GM19035 (cell line): Measurements from ENCODE around the gene NR3C1.

Experiments used
- ATAC-seq: cut with Tn5 transposase; IDR thresholded peaks from one replicate; pipeline ENCODE4 v1.9.1; 2021; ENCODE audit not compliant: unreplicated experiment

Gene NR3C1

DNA sequence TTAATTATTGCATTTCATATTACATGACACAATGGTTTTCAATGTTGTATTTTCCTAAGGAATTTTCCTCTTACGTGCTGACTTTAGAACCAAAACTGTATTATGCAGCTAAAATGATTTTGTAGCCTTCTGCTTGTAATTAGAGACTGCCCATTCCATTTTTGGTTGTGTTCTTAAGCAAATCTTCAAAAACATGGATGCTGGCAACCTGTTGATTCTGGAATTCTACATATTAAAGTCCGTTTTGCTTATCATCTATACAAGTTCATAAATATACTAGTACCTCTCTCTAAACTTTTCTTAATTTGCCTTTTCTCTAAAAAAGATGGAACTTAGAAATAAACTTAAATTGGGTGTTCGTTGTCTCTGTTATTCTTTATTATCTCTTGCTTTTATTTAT, 88.3 kb downstream of the NR3C1 start:
- ATAC-seq = no peak

DNA sequence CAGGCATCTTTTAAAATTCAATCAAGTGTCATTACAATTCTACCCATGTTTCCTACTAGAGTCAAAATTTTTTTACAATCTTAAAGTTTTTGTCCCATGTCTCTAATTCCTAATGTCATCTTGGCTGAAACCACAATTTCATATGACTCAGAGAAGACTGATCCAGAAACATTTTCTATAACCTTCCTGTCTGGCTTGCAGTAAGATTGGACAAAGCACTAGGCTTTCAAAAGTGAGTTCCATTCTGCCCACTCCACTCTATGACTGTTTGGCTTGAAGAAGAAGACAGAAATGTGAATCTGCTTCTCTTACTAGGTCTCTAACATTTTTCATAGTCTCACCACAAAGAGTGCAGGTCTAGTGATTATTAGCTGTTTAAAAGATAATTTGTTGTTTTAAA, 88.8 kb downstream of the NR3C1 start:
- ATAC-seq = no peak

- ATAC-seq = no peak
Observed at GRCh38 chr5:143314099-143314498, 89.4 kb downstream of the NR3C1 start.

- no peak for ATAC-seq
Observed at GRCh38 chr5:143313298-143313852, 90.1 kb downstream of the NR3C1 start.

DNA sequence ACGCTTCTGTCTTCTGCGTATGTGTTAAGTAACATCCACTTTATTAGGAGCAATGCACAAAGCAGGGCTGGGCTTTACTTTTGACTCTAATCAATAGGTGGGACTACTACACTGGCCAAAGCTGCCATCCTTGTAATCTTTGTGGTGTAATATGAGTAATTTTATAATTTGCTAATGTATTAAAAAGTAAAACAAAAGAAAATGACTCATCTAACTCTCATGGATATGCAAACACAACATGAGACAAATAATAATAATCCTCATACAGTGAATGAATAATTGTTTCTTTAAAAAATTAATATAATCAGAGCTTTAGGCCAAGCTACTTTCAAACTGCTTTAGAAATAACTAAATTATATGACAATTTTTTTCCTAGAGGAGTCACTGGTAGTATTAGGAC, 90.7 kb downstream of the NR3C1 start:
- ATAC-seq = no peak

- ATAC-seq = no peak
Observed at GRCh38 chr5:143311955-143312354, 91.5 kb downstream of the NR3C1 start.

DNA sequence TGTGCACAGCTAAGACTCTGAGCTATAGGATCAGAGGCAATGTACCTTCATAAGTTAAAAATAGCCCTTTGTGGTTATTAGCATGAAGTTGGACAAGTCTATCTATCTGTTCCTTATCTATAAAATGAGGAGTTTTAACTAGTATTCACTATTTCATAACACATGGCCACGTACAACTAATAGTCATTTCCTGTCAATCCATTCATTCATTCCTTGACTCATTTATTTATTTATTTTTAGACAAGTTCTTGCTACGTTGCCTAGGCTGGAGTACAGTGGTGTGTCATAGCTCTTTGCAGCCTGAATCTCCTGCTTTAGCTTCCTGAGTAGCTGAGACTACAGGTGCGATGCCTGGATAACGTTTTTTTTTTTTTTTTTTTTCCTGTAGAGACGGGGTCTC, 92.1 kb downstream of the NR3C1 start:
- no peak for ATAC-seq

DNA sequence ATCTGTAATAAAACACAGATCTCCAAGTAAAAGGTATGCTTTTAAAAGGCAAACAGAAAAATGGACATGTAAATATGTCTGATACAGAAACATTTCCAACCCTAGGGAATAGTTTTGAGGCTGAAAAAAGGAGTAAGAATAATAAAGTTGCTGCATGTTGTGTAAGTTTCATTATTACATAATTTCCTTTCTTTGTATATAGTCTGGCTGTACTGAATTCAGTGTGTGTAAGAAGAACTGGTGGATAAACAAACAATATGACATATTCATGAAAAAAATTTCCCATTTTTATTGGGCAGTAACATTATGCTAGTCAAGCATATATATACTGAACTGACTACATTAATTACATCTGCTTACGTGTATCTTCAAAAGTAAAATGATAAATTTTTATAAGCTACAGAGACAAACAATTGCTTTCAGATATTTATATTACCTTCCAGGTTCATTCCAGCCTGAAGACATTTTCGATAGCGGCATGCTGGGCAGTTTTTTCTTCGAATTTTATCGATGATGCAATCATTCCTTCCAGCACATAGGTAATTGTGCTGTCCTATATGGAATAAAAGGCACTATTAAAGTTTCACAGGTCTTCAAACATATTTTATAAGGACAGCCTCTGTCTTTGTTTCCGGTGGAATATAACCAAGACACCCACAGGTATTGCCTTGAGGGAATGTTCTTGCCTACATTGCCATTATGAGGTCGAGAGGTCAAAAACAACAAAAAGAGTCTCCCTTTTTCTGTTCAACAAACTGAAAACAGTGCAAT, 93.6 kb downstream of the NR3C1 start:
- ATAC-seq = no peak

DNA sequence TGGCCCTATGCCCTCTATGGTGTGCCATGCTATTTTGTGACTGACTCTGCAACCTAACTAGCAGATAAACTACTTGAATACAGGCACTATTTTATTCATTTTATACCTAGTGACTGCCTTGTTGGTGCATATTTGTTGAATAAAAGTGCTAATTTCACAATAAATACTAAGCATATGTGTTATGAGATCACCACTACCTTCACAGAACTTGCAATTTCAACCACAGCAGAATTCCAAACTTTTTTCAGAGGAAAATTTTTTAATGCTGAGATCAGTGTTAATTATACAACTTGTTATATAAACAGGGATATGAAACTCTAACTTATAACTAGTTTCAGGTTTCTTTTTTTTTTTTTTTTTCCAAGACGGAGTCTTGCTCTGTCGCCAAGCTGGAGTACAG, 94.8 kb downstream of the NR3C1 start:
- ATAC-seq = no peak

- no peak for ATAC-seq
Observed at GRCh38 chr5:143306040-143306439, 97.4 kb downstream of the NR3C1 start.

DNA sequence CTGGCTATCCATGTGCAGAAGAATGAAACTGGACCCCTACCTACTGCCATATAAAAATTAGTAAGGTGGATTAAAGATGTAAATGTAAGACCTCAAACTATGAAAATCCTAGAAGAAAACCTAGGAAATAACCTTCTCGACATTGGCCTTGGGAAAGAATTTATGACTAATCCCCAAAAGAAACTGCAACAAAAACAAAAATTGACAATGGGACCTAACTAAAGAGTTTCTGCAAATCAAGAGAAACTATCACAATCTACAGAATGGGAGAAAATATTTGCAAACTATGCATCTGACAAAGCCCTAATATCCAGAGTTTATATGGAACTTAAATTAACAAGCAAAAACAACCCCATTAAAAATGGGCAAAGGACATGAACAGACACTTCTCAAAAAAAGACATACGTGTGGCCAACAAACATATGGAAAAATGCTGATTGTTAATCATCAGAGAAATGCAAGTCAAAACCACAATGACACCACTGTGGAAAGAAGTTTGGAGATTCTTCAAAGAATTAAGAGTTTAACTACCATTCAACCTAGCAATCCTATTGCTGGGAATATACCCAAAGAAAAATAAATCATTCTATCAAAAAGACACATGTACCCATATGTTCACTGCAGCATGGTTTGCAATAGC, 98.5 kb downstream of the NR3C1 start:
- no peak for ATAC-seq

- no peak for ATAC-seq
Observed at GRCh38 chr5:143302341-143303045, 101.0 kb downstream of the NR3C1 start.

GRCh38 chr5:143297756-143298155, 105.7 kb downstream of the NR3C1 start:
- ATAC-seq = no peak

DNA sequence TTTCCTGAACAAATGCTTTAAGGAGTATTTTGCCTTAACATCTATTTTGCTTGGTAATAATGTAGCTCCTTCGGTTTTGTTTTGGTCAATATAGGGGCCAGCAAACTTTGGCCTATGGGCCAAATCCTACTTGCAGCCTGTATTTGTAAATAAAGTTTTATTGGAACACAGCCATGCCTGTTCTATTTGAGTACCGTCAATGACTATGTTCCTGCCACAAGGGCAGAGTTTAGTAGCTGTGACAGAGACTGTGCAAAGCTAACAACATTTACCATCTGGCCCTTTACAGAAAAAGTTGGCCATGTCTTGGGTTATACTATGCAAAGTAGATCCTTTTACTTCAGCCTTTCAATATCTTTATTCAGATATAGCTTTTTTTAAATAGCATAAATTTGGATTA, 113.4 kb downstream of the NR3C1 start:
- ATAC-seq = no peak

DNA sequence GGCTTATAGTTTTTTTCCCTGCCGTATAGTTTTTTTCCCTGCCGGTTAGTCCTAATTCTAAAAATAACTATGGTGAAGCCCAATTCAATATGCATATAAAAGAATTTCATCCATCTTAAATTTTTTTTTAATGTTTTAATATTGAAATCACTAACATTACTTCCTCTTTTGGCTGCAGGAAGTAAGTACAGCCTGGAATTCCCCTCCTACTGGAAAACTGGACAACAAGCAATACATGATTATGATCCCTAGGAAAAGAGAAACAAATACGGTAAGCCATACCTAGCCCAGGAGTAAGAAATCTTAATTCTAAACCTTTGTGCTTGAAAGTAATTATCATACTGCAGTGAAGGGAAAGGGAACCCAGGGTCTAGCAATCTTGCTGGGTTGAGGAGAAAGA, 119.0 kb downstream of the NR3C1 start:
- no peak for ATAC-seq

GRCh38 chr5:143284002-143284401, 119.5 kb downstream of the NR3C1 start:
- ATAC-seq = no peak

GRCh38 chr5:143281226-143281625, 122.3 kb downstream of the NR3C1 start:
- no peak for ATAC-seq

DNA sequence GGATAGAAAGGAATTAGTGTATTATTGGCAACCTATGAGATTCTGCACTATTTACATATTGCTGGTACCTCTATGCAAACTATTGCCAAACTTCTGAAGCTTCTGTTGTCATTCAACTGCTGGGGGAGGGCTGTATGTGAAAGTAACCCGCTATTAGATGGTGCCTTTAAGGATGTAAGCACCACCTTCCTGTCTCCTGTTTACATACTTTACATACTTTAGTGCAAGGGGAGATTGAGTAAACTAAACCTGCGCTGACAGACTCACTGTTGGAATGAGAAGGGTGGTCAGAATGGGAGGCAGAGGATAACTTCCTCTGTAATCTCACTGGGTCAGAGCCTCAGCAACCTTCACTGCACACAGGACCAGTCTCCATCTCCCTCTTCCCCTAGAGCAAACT, 123.8 kb downstream of the NR3C1 start:
- no peak for ATAC-seq

DNA sequence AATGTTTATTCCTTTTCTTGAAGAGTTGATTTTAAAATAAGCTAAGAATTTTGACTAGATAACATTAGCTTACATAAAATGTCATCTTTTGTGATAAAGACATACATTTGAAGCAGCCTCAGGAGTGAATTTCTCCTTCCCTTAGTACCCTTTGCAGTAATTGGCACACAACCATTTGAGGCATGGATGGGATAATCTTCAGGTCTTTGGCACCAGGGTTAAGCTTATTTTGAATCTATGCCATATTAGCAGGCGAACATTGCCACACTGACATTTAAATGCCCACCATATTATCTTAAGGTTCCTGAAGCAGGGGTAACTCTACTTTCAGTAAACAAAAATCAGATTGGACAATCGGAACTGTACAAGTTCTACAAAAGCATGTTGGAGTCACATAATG, 126.0 kb downstream of the NR3C1 start:
- ATAC-seq = no peak

DNA sequence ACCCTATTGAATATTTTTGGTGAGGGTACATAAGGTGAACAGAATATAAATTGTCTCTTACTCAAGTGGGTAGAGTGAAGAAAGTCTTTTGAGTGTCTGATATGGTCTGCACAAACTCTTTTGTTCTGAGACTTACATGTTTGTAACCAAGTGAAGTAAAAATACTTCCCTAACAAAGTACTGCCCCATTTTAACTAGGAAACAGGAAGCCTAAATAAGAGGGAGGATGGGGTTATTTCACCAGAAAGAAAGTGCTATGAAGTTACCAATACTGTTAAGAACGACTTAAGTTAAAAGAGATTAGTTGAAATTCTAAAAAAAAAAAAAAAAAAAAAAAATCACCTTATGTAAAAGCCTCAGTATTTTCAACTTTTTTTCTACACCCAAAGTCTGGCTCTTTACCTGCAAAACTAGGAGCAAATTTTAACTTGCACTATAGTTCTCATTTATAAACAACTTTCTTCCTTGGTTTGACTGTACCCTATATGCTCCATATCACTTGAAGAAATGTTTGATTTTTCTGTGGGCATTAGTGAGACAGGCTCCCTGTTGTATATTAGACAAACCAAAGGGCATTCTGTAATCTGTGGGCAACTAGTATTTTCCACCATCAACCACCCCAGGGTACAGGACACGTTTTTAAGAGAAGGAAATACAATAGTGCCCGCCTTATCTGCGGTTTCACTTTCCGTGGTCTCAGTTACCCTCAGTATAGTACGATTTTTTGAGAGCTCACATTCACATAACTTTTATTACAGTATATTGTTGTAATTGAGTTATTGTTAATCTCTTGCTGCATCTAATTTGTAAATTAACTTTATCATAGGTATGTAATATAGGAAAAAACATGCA, 127.7 kb downstream of the NR3C1 start:
- ATAC-seq = no peak

DNA sequence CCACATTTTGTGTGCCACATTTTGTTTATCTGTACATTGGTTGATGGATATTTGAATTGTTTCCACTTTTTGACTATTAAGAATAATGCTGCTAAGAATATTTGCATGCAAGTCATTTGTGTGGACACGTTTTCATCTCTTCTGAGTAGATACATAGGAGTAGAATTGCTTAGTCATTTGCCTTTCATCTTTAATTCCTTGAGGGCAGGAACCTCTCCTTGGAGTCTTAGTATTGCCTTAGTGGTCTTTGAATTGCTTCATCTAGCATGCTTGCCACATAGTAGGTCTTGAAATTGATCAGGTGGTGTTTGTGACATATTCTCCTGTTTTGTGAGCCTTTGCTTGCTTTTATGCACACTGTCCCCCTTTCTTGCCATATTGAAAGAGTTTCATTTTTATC, 128.5 kb downstream of the NR3C1 start:
- ATAC-seq = no peak
